ENCODE measurements around the gene ANXA7. TPM values are rescaled to one million over a fixed set of nuclear protein-coding genes. Genes with fewer than 3 reads are reported as not detected.

ANXA7 gene
- total and polyA plus RNA-seq, 2 donors (not counting 1 experiment from before 2014, with no cell fraction given) = 132 to 150 TPM

DNA sequence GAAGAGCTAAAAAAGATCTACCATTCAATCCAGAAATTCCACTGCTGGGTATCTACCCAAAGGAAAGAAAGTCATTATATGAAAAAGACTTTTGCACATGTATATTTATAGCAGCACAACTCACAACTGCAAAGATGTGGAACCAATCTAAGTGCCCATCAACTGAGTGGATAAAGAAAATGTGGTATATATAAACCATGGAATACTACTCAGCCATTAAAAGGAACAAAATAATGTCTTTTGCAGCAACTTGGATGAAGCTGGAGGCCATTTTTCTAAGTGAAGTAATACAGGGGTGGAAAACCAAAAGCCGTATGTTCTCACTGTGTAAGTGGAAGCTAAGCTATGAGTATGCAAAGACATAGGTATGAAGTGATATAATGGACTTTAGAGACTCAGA is 3.0 kb downstream of the ANXA7 start:
- Histone ChIP-seq H3K79me2 (ENCODE audit: control insufficient read depth, insufficient read depth, low read length) (peaks cover 65% of the 10 kb centered on the region), H3K9ac (ENCODE audit: insufficient read depth, low read length) (no peak overlapping the region), H3K36me3 (ENCODE audit: control insufficient read depth, insufficient read depth, low read length) (peaks cover 2% of the 10 kb centered on the region), H3K27me3 (ENCODE audit: control insufficient read depth, insufficient read depth, low read length) (no peaks in the 10 kb centered on the region), H3K4me3 (replicated peaks in 1 of 4; ENCODE audit: control extremely low read depth in 1 of 4, insufficient read depth in 1 of 4, low read depth in 3 of 4, low read length in 4 of 4) (no peak overlapping the region), H3K9me3 (ENCODE audit: control insufficient read depth, insufficient read depth, low read depth, low read length) (no peaks in the 10 kb centered on the region), H3K27ac (ENCODE audit: insufficient read depth, low read length) (no peak overlapping the region), H4K20me1 (ENCODE audit: control insufficient read depth, extremely low read depth, insufficient read depth, low read length) (no peaks in the 10 kb centered on the region), H2AFZ (ENCODE audit: low read length) (no peak overlapping the region), H3K4me1 (ENCODE audit: control insufficient read depth, extremely low read depth, insufficient read depth, low read length) (peaks cover 4% of the 10 kb centered on the region), H3K4me2 (ENCODE audit: extremely low read depth, insufficient read depth, low read length) (no peak overlapping the region)
- TF ChIP-seq, protein P1, sequence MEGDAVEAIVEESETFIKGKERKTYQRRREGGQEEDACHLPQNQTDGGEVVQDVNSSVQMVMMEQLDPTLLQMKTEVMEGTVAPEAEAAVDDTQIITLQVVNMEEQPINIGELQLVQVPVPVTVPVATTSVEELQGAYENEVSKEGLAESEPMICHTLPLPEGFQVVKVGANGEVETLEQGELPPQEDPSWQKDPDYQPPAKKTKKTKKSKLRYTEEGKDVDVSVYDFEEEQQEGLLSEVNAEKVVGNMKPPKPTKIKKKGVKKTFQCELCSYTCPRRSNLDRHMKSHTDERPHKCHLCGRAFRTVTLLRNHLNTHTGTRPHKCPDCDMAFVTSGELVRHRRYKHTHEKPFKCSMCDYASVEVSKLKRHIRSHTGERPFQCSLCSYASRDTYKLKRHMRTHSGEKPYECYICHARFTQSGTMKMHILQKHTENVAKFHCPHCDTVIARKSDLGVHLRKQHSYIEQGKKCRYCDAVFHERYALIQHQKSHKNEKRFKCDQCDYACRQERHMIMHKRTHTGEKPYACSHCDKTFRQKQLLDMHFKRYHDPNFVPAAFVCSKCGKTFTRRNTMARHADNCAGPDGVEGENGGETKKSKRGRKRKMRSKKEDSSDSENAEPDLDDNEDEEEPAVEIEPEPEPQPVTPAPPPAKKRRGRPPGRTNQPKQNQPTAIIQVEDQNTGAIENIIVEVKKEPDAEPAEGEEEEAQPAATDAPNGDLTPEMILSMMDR (conservative IDR thresholded peaks at IDR 0.05 in 1 of 2, IDR thresholded peaks at IDR 0.05 in 1 of 2; ENCODE audit: low read depth in 1 of 2, low read length in 2 of 2) = no peak
- no peak for TF ChIP-seq EZH2 (IDR thresholded peaks at IDR 0.05; ENCODE audit: low read length, missing control alignments)
- DNase-seq (ENCODE audit: low read depth in 2 of 2) = no peak

DNA sequence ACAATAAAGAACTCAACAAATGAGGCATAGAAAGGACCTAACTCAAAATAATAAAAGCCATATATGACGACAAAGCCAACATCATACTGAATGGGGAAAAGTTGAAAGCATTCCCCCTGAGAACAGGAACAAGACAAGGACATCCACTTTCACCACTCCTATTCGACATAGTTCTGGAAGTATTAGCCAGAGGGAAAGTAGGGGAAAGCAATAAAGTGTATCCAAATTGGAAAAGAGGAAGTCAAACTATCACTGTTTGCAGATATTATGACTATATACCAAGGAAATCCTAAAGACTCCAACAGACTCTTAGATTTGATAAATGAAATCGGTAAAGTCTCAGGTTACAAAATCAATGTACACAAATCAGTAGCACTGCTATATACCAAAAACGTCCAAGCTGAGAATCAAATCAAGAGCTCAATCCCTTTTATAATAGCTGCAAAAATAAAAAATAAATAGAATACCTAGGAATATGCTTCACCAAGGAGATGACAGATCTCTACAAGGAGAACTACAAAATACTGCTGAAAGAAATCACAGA is 4.8 kb downstream of the ANXA7 start:
- H3K27me3 ChIP-seq (ENCODE audit: control insufficient read depth, insufficient read depth, low read length) = no peaks in the 10 kb centered on the region
- H3K36me3 ChIP-seq (ENCODE audit: control insufficient read depth, insufficient read depth, low read length) = peaks cover 2% of the 10 kb centered on the region
- H3K27ac ChIP-seq (ENCODE audit: insufficient read depth, low read length) = no peak overlapping the region
- TF ChIP-seq EZH2 (IDR thresholded peaks at IDR 0.05; ENCODE audit: low read length, missing control alignments) = no peak
- TF ChIP-seq, protein P1 (conservative IDR thresholded peaks at IDR 0.05 in 1 of 2, IDR thresholded peaks at IDR 0.05 in 1 of 2; ENCODE audit: low read depth in 1 of 2, low read length in 2 of 2) = no peak
- H3K79me2 ChIP-seq (ENCODE audit: control insufficient read depth, insufficient read depth, low read length) = peaks cover 77% of the 10 kb centered on the region
- no peak overlapping the region for H3K4me2 ChIP-seq (ENCODE audit: extremely low read depth, insufficient read depth, low read length)
- H3K4me1 ChIP-seq (ENCODE audit: control insufficient read depth, extremely low read depth, insufficient read depth, low read length) = no peaks in the 10 kb centered on the region
- no peaks in the 10 kb centered on the region for H3K9me3 ChIP-seq (ENCODE audit: control insufficient read depth, insufficient read depth, low read depth, low read length)
- no peak for DNase-seq (ENCODE audit: low read depth in 2 of 2)
- no peak overlapping the region for H3K9ac ChIP-seq (ENCODE audit: insufficient read depth, low read length)
- H4K20me1 ChIP-seq (ENCODE audit: control insufficient read depth, extremely low read depth, insufficient read depth, low read length) = no peaks in the 10 kb centered on the region
- H2AFZ ChIP-seq (ENCODE audit: low read length) = no peak overlapping the region
- no peak overlapping the region for H3K4me3 ChIP-seq (replicated peaks in 1 of 4; ENCODE audit: control extremely low read depth in 1 of 4, insufficient read depth in 1 of 4, low read depth in 3 of 4, low read length in 4 of 4)

DNA sequence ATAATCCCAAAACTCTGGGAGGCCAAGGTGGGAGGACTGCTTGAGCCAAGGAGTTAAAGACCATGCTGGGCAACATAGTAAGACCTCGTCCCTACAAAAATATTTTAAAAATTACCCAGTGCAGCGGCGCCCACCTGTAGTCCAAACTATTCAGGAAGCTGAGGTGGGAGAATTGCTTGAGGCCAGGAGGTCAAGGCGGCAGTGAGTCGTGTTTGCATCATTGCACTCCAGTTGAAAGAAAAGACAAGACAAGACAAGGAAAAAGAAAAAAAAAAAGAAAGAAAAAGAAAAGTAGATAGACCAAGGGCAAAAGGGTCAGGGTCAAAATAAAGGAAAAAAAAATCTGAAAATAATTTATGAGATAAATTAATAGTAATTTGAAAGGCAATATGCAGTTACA is 5.8 kb downstream of the ANXA7 start:
- DNase-seq (ENCODE audit: low read depth in 2 of 2) = no peak
- Histone ChIP-seq H3K27ac (ENCODE audit: insufficient read depth, low read length) (no peak overlapping the region), H3K4me1 (ENCODE audit: control insufficient read depth, extremely low read depth, insufficient read depth, low read length) (no peaks in the 10 kb centered on the region), H3K9ac (ENCODE audit: insufficient read depth, low read length) (no peak overlapping the region), H3K9me3 (ENCODE audit: control insufficient read depth, insufficient read depth, low read depth, low read length) (no peaks in the 10 kb centered on the region), H3K4me2 (ENCODE audit: extremely low read depth, insufficient read depth, low read length) (no peak overlapping the region), H3K36me3 (ENCODE audit: control insufficient read depth, insufficient read depth, low read length) (peaks cover 2% of the 10 kb centered on the region), H2AFZ (ENCODE audit: low read length) (no peak overlapping the region), H3K27me3 (ENCODE audit: control insufficient read depth, insufficient read depth, low read length) (no peaks in the 10 kb centered on the region), H3K79me2 (ENCODE audit: control insufficient read depth, insufficient read depth, low read length) (peaks cover 83% of the 10 kb centered on the region), H4K20me1 (ENCODE audit: control insufficient read depth, extremely low read depth, insufficient read depth, low read length) (no peaks in the 10 kb centered on the region), H3K4me3 (replicated peaks in 1 of 4; ENCODE audit: control extremely low read depth in 1 of 4, insufficient read depth in 1 of 4, low read depth in 3 of 4, low read length in 4 of 4) (no peak overlapping the region)
- no peak for TF ChIP-seq EZH2 (IDR thresholded peaks at IDR 0.05; ENCODE audit: low read length, missing control alignments)
- TF ChIP-seq, protein P1 (conservative IDR thresholded peaks at IDR 0.05 in 1 of 2, IDR thresholded peaks at IDR 0.05 in 1 of 2; ENCODE audit: low read depth in 1 of 2, low read length in 2 of 2) = no peak
